A549 treated with ZK216348 at 1 μM for 4 hours (cell line): ENCODE measurements around the gene ADAR. TPM values are rescaled to one million over a fixed set of nuclear protein-coding genes. Genes with fewer than 3 reads are reported as not detected.

Experiments
- total RNA-seq: library from RNA; stranded (reverse); fragments of 200-300 nt; extraction: Qiagen RNA extraction; gene quantifications from 5 replicates; pipeline ENCODE4 v1.2.3, GENCODE V29; 2022; ENCODE audit warnings: low read depth

The ADAR gene
- 64.0 to 86.1 TPM (median 74.2 TPM) in 5 replicates for total RNA-seq

DNA sequence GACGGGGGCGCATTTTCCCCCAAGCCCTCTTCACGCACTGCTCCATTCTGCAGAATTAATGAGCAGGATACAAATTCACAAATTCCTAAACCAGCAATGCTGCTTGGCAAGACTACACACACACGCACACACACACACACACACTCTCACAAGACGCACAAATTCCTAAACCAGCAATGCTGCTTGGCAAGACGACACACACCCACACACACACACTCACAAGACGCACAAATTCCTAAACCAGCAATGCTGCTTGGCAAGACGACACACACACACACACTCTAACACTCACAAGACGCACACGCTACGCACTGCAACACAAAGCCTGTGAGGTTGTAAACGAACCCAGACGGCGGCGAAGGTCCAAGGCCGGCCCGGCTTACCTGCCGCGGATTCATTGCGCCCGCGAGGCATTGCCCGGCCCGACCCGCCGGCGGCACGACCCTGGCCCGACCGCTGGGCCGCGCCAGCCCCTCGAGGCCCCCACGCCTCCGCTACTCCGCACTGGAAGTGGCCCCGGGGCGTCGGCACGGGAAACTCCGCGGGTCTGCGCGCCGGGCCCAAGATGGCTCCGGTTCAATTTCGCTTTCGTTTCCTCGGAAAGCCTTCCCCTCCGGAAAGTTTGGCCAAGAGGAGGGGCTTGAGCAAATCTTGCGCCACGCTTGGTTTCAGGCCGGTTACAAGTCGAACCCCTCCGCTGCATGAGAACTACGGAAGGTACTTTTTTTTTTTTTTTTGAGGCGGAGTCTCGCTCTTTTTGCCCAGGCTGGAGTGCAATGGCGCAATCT lies at the start of gene ADAR:
Gene ADAR (minus strand): TSS at position 578 of the 788 bp plus-strand sequence. CDS start 180 bp downstream, at position 398.

DNA sequence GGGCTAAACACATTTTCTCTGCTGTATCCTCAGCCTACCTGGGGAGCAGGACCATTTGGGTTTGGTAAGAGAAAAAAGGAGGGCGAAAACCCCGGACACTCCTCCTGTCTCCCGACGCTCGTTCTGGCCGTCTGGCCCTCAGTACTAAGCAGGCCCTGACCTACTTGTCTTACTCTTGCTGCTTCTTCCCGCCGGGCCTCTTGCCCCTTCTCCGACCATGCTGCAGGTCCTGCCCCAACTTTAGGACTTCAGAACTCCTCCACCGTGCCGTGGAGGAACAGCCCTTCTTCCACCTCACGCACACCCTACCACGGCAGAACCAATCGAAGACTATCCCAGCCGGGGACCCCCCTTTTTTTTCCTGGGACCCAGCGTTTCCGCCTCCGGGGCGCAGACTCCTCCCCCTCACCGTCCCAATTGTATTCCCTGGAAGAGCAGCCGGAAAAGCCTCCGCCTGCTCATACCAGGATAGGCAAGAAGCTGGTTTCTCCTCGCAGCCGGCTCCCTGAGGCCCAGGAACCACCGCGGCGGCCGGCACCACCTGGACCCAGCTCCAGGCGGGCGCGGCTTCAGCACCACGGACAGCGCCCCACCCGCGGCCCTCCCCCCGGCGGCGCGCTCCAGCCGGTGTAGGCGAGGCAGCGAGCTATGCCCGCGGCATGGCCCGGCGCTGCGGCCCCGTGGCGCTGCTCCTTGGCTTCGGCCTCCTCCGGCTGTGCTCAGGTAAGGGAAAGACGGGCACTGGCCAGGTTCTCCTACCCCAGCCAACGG lies 40.4 kb downstream of the ADAR start, which contains the start of gene CHRNB2:
Gene CHRNB2 (plus strand): TSS at position 393 of the 771 bp plus-strand sequence. CDS start 267 bp downstream, at position 660.

DNA sequence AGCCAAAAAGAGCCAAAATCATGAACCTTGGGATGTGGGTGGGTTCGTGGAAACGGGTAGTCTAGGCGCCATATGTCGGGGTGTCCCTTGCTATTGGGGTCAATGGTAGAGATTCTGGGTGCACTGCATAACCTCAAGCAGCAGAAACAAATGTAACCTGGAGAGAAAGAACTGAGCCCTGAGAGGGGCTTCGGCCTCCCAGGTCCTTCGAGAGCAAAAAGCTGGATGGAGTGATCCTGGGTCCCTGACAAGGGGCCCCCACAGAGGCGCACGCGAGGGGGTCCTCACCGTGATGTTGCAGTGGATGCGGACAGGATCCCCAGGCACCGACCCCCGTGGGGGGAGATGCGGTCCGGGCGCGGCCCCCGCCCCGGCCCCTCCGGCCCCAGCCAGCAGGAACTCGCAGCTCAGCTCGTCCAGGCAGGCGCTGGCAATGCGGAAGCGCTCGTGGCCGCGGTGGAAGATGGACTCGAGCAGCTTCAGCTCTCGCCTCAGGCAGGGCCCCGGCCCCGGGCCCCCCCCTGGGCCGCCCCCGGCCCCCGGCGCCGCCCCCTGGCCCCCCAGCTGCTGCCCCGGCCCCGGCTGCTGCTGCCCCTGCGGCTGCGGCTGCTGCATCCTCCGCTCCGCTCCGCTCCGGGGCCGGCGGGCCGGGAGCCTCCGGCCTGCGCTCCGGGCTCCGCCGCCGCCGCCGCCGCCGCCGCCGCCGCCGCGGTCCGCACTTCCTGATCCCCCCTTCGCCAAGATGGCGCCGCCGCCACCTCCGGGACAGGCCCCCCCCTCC lies 49.9 kb downstream of the ADAR start, which contains the start of gene UBE2Q1:
Gene UBE2Q1 (minus strand): TSS at position 724 of the 781 bp plus-strand sequence. CDS start 109 bp downstream, at position 615.

Other genes starting within 250 kb of the ADAR start
- gene IL6R, start 202.8 kb downstream of the ADAR start, total RNA-seq, result 19.1 to 25.8 TPM (median 25.0 TPM) in 5 replicates
- not detected in 5 replicates for gene TDRD10, start 106.0 kb downstream of the ADAR start, total RNA-seq
- gene SHE, start 105.8 kb downstream of the ADAR start, total RNA-seq, result 0.05 to 0.08 TPM (median 0.07 TPM) in 5 replicates
- gene UBE2Q1, start 49.5 kb downstream of the ADAR start, total RNA-seq, result 53.8 to 71.6 TPM (median 67.6 TPM) in 5 replicates
- gene CHRNB2, start 40.4 kb downstream of the ADAR start, total RNA-seq, result 0.25 to 0.48 TPM (median 0.33 TPM) in 5 replicates